ENCODE data around the gene CDT1. TPM values are rescaled to one million over a fixed set of nuclear protein-coding genes. Genes with fewer than 3 reads are reported as not detected.

Gene CDT1
- total RNA-seq, 1 experiment from 2014 or later = 16.6 TPM

- peak overlapping the region; percentile 83 for H3K4me3 Mint-ChIP-seq (ENCODE audit: unreplicated experiment)
- peaks cover 11% of the 10 kb centered on the region for H3K36me3 Mint-ChIP-seq (ENCODE audit: insufficient read depth, unreplicated experiment)
- no peak for TF ChIP-seq CTCF (IDR thresholded peaks at IDR 0.05; ENCODE audit: unreplicated experiment)
- BruUV-seq (replicated peaks) = no TSS peak
- no peaks in the 10 kb centered on the region for H3K9me3 Mint-ChIP-seq (ENCODE audit: unreplicated experiment)
- ChIA-PET POLR2A (interaction anchor here (3.8 kb wide), 1 partner anchor 44 kb away, joined by 42 read pairs; the partner anchor contains the start of gene APRT), CTCF (interaction anchor here (5.1 kb wide), 1 partner anchor 41 kb away, joined by 47 read pairs; the partner anchor contains the start of gene APRT)
- H3K4me1 Mint-ChIP-seq (ENCODE audit: insufficient read depth, unreplicated experiment) = peaks cover 18% of the 10 kb centered on the region
- no peak for DNase-seq (ENCODE audit: unreplicated experiment)
- intact Hi-C loops (cut with micrococcal nuclease) = no loop called here
- H3K27me3 Mint-ChIP-seq (ENCODE audit: insufficient read depth, unreplicated experiment) = no peaks in the 10 kb centered on the region
- no peak overlapping the region for H3K27ac Mint-ChIP-seq (ENCODE audit: low read depth, unreplicated experiment)
Observed at GRCh38 chr16:88855176-88855575, 51.6 kb downstream of the CDT1 start.

- BruUV-seq (replicated peaks) = no TSS peak
- H3K27me3 Mint-ChIP-seq (ENCODE audit: insufficient read depth, unreplicated experiment) = no peaks in the 10 kb centered on the region
- no peak for TF ChIP-seq CTCF (IDR thresholded peaks at IDR 0.05; ENCODE audit: unreplicated experiment)
- ChIA-PET CTCF (interaction anchor here (0.7 to 5.1 kb wide), 2 partner anchors 41 to 164 kb away, joined by 3 to 47 read pairs; partner anchors contain the start of gene APRT), POLR2A (interaction anchor here (3.8 kb wide), 1 partner anchor 44 kb away, joined by 42 read pairs; the partner anchor contains the start of gene APRT)
- H3K4me1 Mint-ChIP-seq (ENCODE audit: insufficient read depth, unreplicated experiment) = peaks cover 18% of the 10 kb centered on the region
- peak overlapping the region; percentile 83 for H3K4me3 Mint-ChIP-seq (ENCODE audit: unreplicated experiment)
- peaks cover 11% of the 10 kb centered on the region for H3K36me3 Mint-ChIP-seq (ENCODE audit: insufficient read depth, unreplicated experiment)
- no peak for DNase-seq (ENCODE audit: unreplicated experiment)
- intact Hi-C loops (cut with micrococcal nuclease) = no loop called here
- no peaks in the 10 kb centered on the region for H3K9me3 Mint-ChIP-seq (ENCODE audit: unreplicated experiment)
- H3K27ac Mint-ChIP-seq (ENCODE audit: low read depth, unreplicated experiment) = no peak overlapping the region
Observed at GRCh38 chr16:88855736-88856121, 52.1 kb downstream of the CDT1 start.

GRCh38 chr16:88856122-88856827 lies 52.7 kb downstream of the CDT1 start:
- Mint-ChIP-seq H3K4me3 (ENCODE audit: unreplicated experiment) (peak overlapping the region; percentile 83), H3K27ac (ENCODE audit: low read depth, unreplicated experiment) (no peak overlapping the region), H3K4me1 (ENCODE audit: insufficient read depth, unreplicated experiment) (peaks cover 18% of the 10 kb centered on the region), H3K9me3 (ENCODE audit: unreplicated experiment) (no peaks in the 10 kb centered on the region), H3K27me3 (ENCODE audit: insufficient read depth, unreplicated experiment) (no peaks in the 10 kb centered on the region), H3K36me3 (ENCODE audit: insufficient read depth, unreplicated experiment) (peaks cover 11% of the 10 kb centered on the region)
- BruUV-seq (replicated peaks) = no TSS peak
- ChIA-PET POLR2A (interaction anchor here (0.9 to 3.8 kb wide), 10 partner anchors 10 to 905 kb away, joined by 3 to 42 read pairs (median 4); partner anchors contain the start of genes APRT, BANP, CTU2 and RNF166), CTCF (interaction anchor here (0.5 to 5.1 kb wide), 6 partner anchors 37 to 626 kb away, joined by 3 to 47 read pairs (median 5); partner anchors contain the start of gene APRT)
- no peak for DNase-seq (ENCODE audit: unreplicated experiment)
- intact Hi-C loops (cut with micrococcal nuclease) = no loop called here
- TF ChIP-seq CTCF (IDR thresholded peaks at IDR 0.05; ENCODE audit: unreplicated experiment) = no peak

Data from MCF 10A (cell line).